B cell (primary cell): ENCODE results near the gene FAM204A. TPM values are rescaled to one million over a fixed set of nuclear protein-coding genes. Genes with fewer than 3 reads are reported as not detected.

ENCODE experiments used
- ATAC-seq: fragments of 200-7000 bp; cut with Tn5 transposase; one replicate; pipeline ENCODE4 v1.10.0; 2021; ENCODE audit warnings: low read depth, mild to moderate bottlenecking, moderate number of reproducible peaks, moderate library complexity
- CTCF ChIA-PET: fragments of 350-600 bp; sonication (Branson Sonifier 250); formaldehyde crosslinking; loops from one replicate; lab custom pipeline; 2021; ENCODE audit warnings: antibody characterized with exemption, inconsistent platforms; lab: Charles Lee
- POLR2A ChIA-PET: fragments of 350-600 bp; sonication (Branson Sonifier 250); formaldehyde crosslinking; loops from one replicate; lab custom pipeline; 2021; ENCODE audit warnings: antibody characterized with exemption; lab: Charles Lee
- DNase-seq: peaks from one replicate; pipeline ENCODE4 v3.0.0; 2013
- H2AFZ ChIP-seq: 2 replicates; pipeline ENCODE4 v1.6.1; 2012; ENCODE audit warnings: mild to moderate bottlenecking, low read depth, low read length; ENCODE audit not compliant: insufficient read depth, poor library complexity, severe bottlenecking
- H3K27ac ChIP-seq, 2 donors: 1 replicate in 1 of 2; 2 replicates in 1 of 2; pipeline ENCODE4 v1.5.1; 2012 to 2013; ENCODE audit warnings: low read length in 2 of 2, mild to moderate bottlenecking in 2 of 2, moderate library complexity in 1 of 2
- H3K27me3 ChIP-seq, 4 experiments: fragments of 200-600 bp in 1 of 4; sonication (generic) in 1 of 4; replicated peaks in 1 of 4; 1 replicate in 2 of 4; 2 replicates in 2 of 4; pipeline versions ENCODE4 v1.6.1 to v1.7.0; 2013 to 2016; ENCODE audit warnings: low read length in 3 of 4, mild to moderate bottlenecking in 2 of 4, mixed read lengths in 1 of 4, moderate library complexity in 1 of 4; ENCODE audit not compliant: insufficient read depth in 4 of 4, control insufficient read depth in 3 of 4; ENCODE audit errors: control extremely low read depth in 1 of 4
- H3K36me3 ChIP-seq, 2 experiments: replicated peaks in 1 of 2; 1 replicate in 1 of 2; 2 replicates in 1 of 2; pipeline versions ENCODE4 v1.6.1 to v1.7.1; 2013; ENCODE audit warnings: low read length in 1 of 2; ENCODE audit not compliant: insufficient read depth in 2 of 2, control insufficient read depth in 1 of 2; ENCODE audit errors: control extremely low read depth in 1 of 2, extremely low read depth in 1 of 2
- H3K4me1 ChIP-seq, 2 donors: fragments of 200-600 bp in 1 of 2; sonication (generic) in 1 of 2; 1 replicate in 1 of 2; 2 replicates in 1 of 2; pipeline versions ENCODE4 v1.5.1 to v1.6.1; 2013 to 2017; ENCODE audit warnings: low read length in 2 of 2; ENCODE audit not compliant: control insufficient read depth in 2 of 2, insufficient read depth in 2 of 2
- H3K4me2 ChIP-seq: replicated peaks from 2 replicates; pipeline ENCODE3; 2012; ENCODE audit warnings: mild to moderate bottlenecking, low read depth, low read length; ENCODE audit not compliant: poor library complexity, severe bottlenecking
- H3K4me3 ChIP-seq, 5 experiments: fragments of 200-600 bp in 1 of 5; sonication (generic) in 1 of 5; 1 replicate in 3 of 5; 2 replicates in 2 of 5; pipeline versions ENCODE4 v1.5.1 to v1.7.0; 2011 to 2016; ENCODE audit warnings: low read length in 4 of 5, mild to moderate bottlenecking in 4 of 5, low read depth in 2 of 5, control low read depth in 1 of 5, moderate library complexity in 1 of 5; ENCODE audit not compliant: insufficient read depth in 1 of 5; ENCODE audit errors: control extremely low read depth in 1 of 5, extremely low read depth in 1 of 5
- H3K79me2 ChIP-seq: fragments of 200-600 bp; sonication (generic); one replicate; pipeline ENCODE4 v1.6.0; 2016; ENCODE audit warnings: low read length; ENCODE audit not compliant: control insufficient read depth, insufficient read depth
- H3K9ac ChIP-seq: fragments of 200-600 bp; sonication (generic); 2 replicates; pipeline ENCODE4 v1.6.1; 2017; ENCODE audit warnings: mild to moderate bottlenecking, low read length, moderate library complexity
- H3K9me3 ChIP-seq, 3 donors: one replicate each; pipeline versions ENCODE4 v1.6.1 to v1.7.1; 2013; ENCODE audit warnings: low read length in 2 of 3; ENCODE audit not compliant: control insufficient read depth in 2 of 3, insufficient read depth in 1 of 3; ENCODE audit errors: control extremely low read depth in 1 of 3
- H4K20me1 ChIP-seq: 2 replicates; pipeline ENCODE4 v1.6.0; 2012; ENCODE audit warnings: mild to moderate bottlenecking, low read length; ENCODE audit not compliant: insufficient read depth, control insufficient read depth, poor library complexity, severe bottlenecking
- H3K27ac Mint-ChIP-seq: one replicate; pipeline ENCODE4 v1.8.0; 2021; ENCODE audit warnings: mixed read lengths
- H3K27me3 Mint-ChIP-seq: one replicate; pipeline ENCODE4 v1.8.0; 2021; ENCODE audit warnings: mixed read lengths
- H3K4me1 Mint-ChIP-seq: one replicate; pipeline ENCODE4 v1.8.0; 2021; ENCODE audit warnings: mixed read lengths
- H3K4me3 Mint-ChIP-seq: one replicate; pipeline ENCODE4 v1.8.0; 2021; ENCODE audit warnings: mixed read lengths
- H3K9me3 Mint-ChIP-seq: one replicate; pipeline ENCODE4 v1.8.0; 2022; ENCODE audit warnings: mixed read lengths; ENCODE audit not compliant: insufficient read depth
- CTCF ChIP-seq: fragments of 200-600 bp; IDR thresholded peaks from one replicate; pipeline ENCODE4 v1.8.0; 2022; ENCODE audit warnings: antibody characterized with exemption, mild to moderate bottlenecking
- EZH2 ChIP-seq: IDR thresholded peaks from 2 replicates; pipeline ENCODE4 v1.6.1; 2012; ENCODE audit warnings: borderline replicate concordance, low read depth, mild to moderate bottlenecking, moderate library complexity, low read length; ENCODE audit not compliant: insufficient read depth, poor library complexity, severe bottlenecking
- WGBS: methylation state at CpG from one replicate; pipeline ENCODE4 v1.1.5; 2013; ENCODE audit warnings: missing lambda C conversion rate; ENCODE audit not compliant: insufficient coverage; 5-methylcytosine and 5-hydroxymethylcytosine counted together
- intact Hi-C: fragments of 100-400 bp; cut with micrococcal nuclease; formaldehyde crosslinking; loops from one replicate; pipeline ENCODE4 v1.10.0; 2022
- polyA plus RNA-seq: library from polyadenylated mRNA; depleted of rRNA; stranded (reverse); fragments of >200 nt; gene quantifications from 2 replicates; pipeline ENCODE4 v1.2.3, GENCODE V29; 2012
- total RNA-seq, 2 donors: library from RNA; stranded (reverse); fragments of 120-200 nt in 1 of 2; gene quantifications; 1 replicate in 1 of 2; 2 replicates in 1 of 2; pipeline versions ENCODE4 v1.2.3 to v1.2.4, GENCODE V29; 2013 to 2022

Gene FAM204A
- total and polyA plus RNA-seq, 2 donors (not counting 1 experiment from before 2014, with no cell fraction given) = 14.2 to 79.8 TPM

- ChIA-PET CTCF (no interaction called here), POLR2A (no interaction called here)
- intact Hi-C loops = no loop called here
- Mint-ChIP-seq H3K9me3 (no peaks in the 10 kb centered on the region), H3K27me3 (no peaks in the 10 kb centered on the region), H3K4me3 (no peak overlapping the region), H3K4me1 (no peaks in the 10 kb centered on the region), H3K27ac (no peak overlapping the region)
- no peak overlapping the region for H3K27ac ChIP-seq
- H3K4me3 ChIP-seq = no peak overlapping the region
- H3K4me1 ChIP-seq = no peaks in the 10 kb centered on the region
- no peak overlapping the region for H2AFZ ChIP-seq
- no peak overlapping the region for H3K9ac ChIP-seq
- H3K36me3 ChIP-seq = no peaks in the 10 kb centered on the region
- H3K4me2 ChIP-seq = no peak overlapping the region
- no peaks in the 10 kb centered on the region for H4K20me1 ChIP-seq
- H3K79me2 ChIP-seq = no peaks in the 10 kb centered on the region
- H3K27me3 ChIP-seq = peaks cover 0 to 2% (median 0%) of the 10 kb centered on the region in 4 experiments
- TF ChIP-seq EZH2 = no peak
- no peak for TF ChIP-seq CTCF
- peaks cover 0 to 1% (median 0%) of the 10 kb centered on the region in 3 donors for H3K9me3 ChIP-seq
- ATAC-seq (no peak), DNase-seq (no peak)
- WGBS = 100% methylated on average over 4 of the region's 7 CpGs
These were observed 43.3 kb downstream of the FAM204A start for GRCh38 chr10:118298787-118299186.

GRCh38 chr10:118291122-118291521 is 51.0 kb downstream of the FAM204A start:
- Mint-ChIP-seq H3K27ac (no peak overlapping the region), H3K27me3 (peaks cover 17% of the 10 kb centered on the region), H3K9me3 (no peaks in the 10 kb centered on the region), H3K4me3 (no peak overlapping the region), H3K4me1 (no peaks in the 10 kb centered on the region)
- CTCF ChIA-PET = no interaction called here
- Histone ChIP-seq H3K9me3 (peaks cover 0 to 1% (median 0%) of the 10 kb centered on the region in 3 donors), H3K4me3 (no peak overlapping the region), H2AFZ (no peak overlapping the region), H4K20me1 (no peaks in the 10 kb centered on the region), H3K9ac (no peak overlapping the region), H3K36me3 (no peaks in the 10 kb centered on the region), H3K79me2 (no peaks in the 10 kb centered on the region), H3K27me3 (peaks cover 0 to 11% (median 3%) of the 10 kb centered on the region in 4 experiments), H3K4me2 (no peak overlapping the region), H3K4me1 (no peaks in the 10 kb centered on the region), H3K27ac (no peak overlapping the region)
- no peak for DNase-seq
- no peak for TF ChIP-seq CTCF
- TF ChIP-seq EZH2 = no peak
- intact Hi-C loops = no loop called here
- ATAC-seq = no peak
- POLR2A ChIA-PET = no interaction called here
